H1 (cell line): ENCODE measurements around the gene FRMPD1.
"Not testable (repeated sequence)": the region's sequence is repeated elsewhere in the genome, so short reads cannot be mapped to it uniquely, and the experiment has no call there.

ENCODE experiments used
- EZH2 ChIP-seq: fragments of 200-600 bp; sonication (generic); IDR thresholded peaks from 2 replicates; pipeline ENCODE4 v1.7.1; 2012; ENCODE audit warnings: low read depth, mild to moderate bottlenecking, moderate library complexity, low read length, inconsistent platforms; ENCODE audit not compliant: severe bottlenecking
- POLR2AphosphoS5 ChIP-seq: IDR thresholded peaks from 2 replicates; pipeline ENCODE4 v1.6.1; 2011; ENCODE audit warnings: low read depth, low read length
- TAF1 ChIP-seq: IDR thresholded peaks from 2 replicates; pipeline ENCODE4 v1.6.1; 2011; ENCODE audit warnings: mild to moderate bottlenecking, low read depth, low read length
- TEAD4 ChIP-seq: IDR thresholded peaks from 2 replicates; pipeline ENCODE4 v1.6.1; 2012; ENCODE audit warnings: low read depth, low read length, inconsistent platforms, mixed read lengths

DNA sequence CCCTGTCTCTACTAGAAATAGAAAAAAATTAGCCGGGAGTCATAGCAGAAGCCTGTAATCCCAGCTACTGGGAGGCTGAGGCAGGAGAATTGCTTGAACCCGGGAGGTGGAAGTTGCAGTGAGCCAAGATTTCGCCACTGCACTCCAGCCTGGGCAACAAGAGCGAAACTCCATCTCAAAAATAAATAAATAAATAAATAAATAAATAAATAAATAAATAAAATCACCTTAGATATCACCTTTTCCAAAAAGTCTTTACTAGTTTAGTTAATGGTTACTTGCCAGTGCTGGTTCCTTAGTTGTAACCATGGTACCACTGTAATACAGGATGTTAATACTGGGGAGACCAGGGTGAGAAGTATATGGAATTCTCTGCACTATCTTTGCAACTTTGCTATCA is 48.7 kb upstream of the FRMPD1 start:
- TF ChIP-seq POLR2AphosphoS5, TEAD4, EZH2, TAF1: not testable (repeated sequence)
